Brain microvascular endothelial cell (primary cell): ENCODE measurements around the gene EFCAB11.
A peak's percentile ranks its signal among the peaks of the same experiment; 100 is the strongest.

Experiments used
- DNase-seq: peaks from one replicate; pipeline ENCODE4 v3.0.0-alpha.2; 2020
- H3K27ac ChIP-seq: fragments of 250-450 bp; sonication (Bioruptor Pico); 2 replicates; pipeline ENCODE4 v1.5.1; 2020; ENCODE audit warnings: mild to moderate bottlenecking, moderate library complexity
- H3K27me3 ChIP-seq: fragments of 250-450 bp; sonication (Bioruptor Pico); replicated peaks from 2 replicates; pipeline ENCODE4 v1.5.1; 2020; ENCODE audit warnings: mild to moderate bottlenecking
- H3K36me3 ChIP-seq: fragments of 250-450 bp; sonication (Bioruptor Pico); replicated peaks from 2 replicates; pipeline ENCODE4 v1.5.1; 2020; ENCODE audit warnings: mild to moderate bottlenecking
- H3K4me3 ChIP-seq: 2 replicates; pipeline ENCODE4 v1.5.1; 2011; ENCODE audit warnings: low read depth, mild to moderate bottlenecking, control low read depth, low read length, moderate library complexity
- in situ Hi-C: cut with HindIII; loops from 2 replicates; pipeline ENCODE4 v1.10.0; 2017; ENCODE audit warnings: low sequenced_read_pairs, low pct_ligation_motif_present
- TF ChIP-seq, protein P1 (sequence below): IDR thresholded peaks from 2 replicates; pipeline ENCODE4 v1.5.1; 2011; ENCODE audit warnings: low read depth, mild to moderate bottlenecking, moderate library complexity, low read length, control low read depth, inconsistent platforms; ENCODE audit errors: missing control alignments

EFCAB11 gene

GRCh38 chr14:89748004-89748403 lies 206.5 kb downstream of the EFCAB11 start:
- in situ Hi-C loops = no loop called here
- TF ChIP-seq, protein P1, sequence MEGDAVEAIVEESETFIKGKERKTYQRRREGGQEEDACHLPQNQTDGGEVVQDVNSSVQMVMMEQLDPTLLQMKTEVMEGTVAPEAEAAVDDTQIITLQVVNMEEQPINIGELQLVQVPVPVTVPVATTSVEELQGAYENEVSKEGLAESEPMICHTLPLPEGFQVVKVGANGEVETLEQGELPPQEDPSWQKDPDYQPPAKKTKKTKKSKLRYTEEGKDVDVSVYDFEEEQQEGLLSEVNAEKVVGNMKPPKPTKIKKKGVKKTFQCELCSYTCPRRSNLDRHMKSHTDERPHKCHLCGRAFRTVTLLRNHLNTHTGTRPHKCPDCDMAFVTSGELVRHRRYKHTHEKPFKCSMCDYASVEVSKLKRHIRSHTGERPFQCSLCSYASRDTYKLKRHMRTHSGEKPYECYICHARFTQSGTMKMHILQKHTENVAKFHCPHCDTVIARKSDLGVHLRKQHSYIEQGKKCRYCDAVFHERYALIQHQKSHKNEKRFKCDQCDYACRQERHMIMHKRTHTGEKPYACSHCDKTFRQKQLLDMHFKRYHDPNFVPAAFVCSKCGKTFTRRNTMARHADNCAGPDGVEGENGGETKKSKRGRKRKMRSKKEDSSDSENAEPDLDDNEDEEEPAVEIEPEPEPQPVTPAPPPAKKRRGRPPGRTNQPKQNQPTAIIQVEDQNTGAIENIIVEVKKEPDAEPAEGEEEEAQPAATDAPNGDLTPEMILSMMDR = no peak
- peak; percentile 42 for DNase-seq
- no peak overlapping the region for H3K4me3 ChIP-seq
- no peaks in the 10 kb centered on the region for H3K27me3 ChIP-seq
- H3K27ac ChIP-seq = no peak overlapping the region
- no peaks in the 10 kb centered on the region for H3K36me3 ChIP-seq

GRCh38 chr14:89747126-89747525 lies 207.4 kb downstream of the EFCAB11 start:
- in situ Hi-C loops = no loop called here

GRCh38 chr14:89746654-89747053 lies 207.9 kb downstream of the EFCAB11 start:
- TF ChIP-seq, protein P1 = no peak
- in situ Hi-C loops = no loop called here
- Histone ChIP-seq H3K36me3 (no peaks in the 10 kb centered on the region), H3K4me3 (no peak overlapping the region), H3K27ac (no peak overlapping the region), H3K27me3 (no peaks in the 10 kb centered on the region)
- no peak for DNase-seq

More at GRCh38 chr14:89747126-89747525, 207.4 kb downstream of the EFCAB11 start:
- Histone ChIP-seq H3K4me3 (no peak overlapping the region), H3K27ac (no peak overlapping the region), H3K36me3 (no peaks in the 10 kb centered on the region), H3K27me3 (no peaks in the 10 kb centered on the region)
- DNase-seq = no peak
- TF ChIP-seq, protein P1 = no peak

DNA sequence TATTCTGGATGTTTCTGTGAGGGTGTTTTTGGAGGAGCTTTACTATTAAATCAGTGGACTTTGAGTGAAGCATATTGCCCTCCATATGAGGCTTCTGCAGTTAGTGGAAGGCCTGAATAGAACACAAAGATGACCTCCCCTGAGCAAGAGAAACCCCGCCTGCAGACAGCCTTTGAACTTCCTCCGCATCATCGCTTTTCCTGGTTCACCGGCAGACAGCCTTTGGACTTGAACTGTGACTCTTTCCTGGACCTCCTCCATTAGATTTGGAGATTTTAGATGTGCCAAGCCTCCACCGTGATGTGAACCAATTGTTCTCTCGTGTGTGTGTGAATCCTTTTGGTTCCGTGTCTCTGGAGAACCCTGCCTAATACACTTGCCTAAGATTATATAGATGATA lies 208.4 kb downstream of the EFCAB11 start:
- Histone ChIP-seq H3K27ac (no peak overlapping the region), H3K36me3 (no peaks in the 10 kb centered on the region), H3K4me3 (no peak overlapping the region), H3K27me3 (no peaks in the 10 kb centered on the region)
- TF ChIP-seq, protein P1 = no peak
- in situ Hi-C loops = no loop called here
- no peak for DNase-seq
